K562 (cell line): Measurements from ENCODE around the gene FOXI1. TPM values are rescaled to one million over a fixed set of nuclear protein-coding genes. Genes with fewer than 3 reads are reported as not detected.

Experiments used
- ATAC-seq: fragments of 200-7000 bp; cut with Tn5 transposase; 3 replicates; pipeline ENCODE4 v1.9.1; 2020; ENCODE audit warnings: moderate library complexity
- BruUV-seq: library from RNA; stranded (reverse); fragments of 400-500 nt; replicated peaks from 2 replicates; lab custom pipeline; 2021; lab: Mats Ljungman, UMichigan
- CTCF ChIA-PET: fragments of 300-600 bp; formaldehyde crosslinking; extraction: SDS; loops from one replicate; lab custom pipeline; 2021; ENCODE audit warnings: low intra/inter-chr PET ratio; lab: Yijun Ruan, JAX
- POLR2A ChIA-PET: fragments of 300-600, 350-650 bp; sonication (Branson Sonifier 250); formaldehyde crosslinking; extraction: SDS; loops from one replicate; lab custom pipeline; 2021; ENCODE audit warnings: antibody characterized with exemption, inconsistent platforms; lab: Yijun Ruan, JAX
- DNase-seq, 4 experiments: peaks; one replicate each; pipeline versions ENCODE4 v3.0.0 to v3.0.0-alpha.2; 2011 to 2018; ENCODE audit warnings: low spot score in 3 of 4, mixed read lengths in 3 of 4; ENCODE audit errors: extremely low read depth in 1 of 4
- FAIRE-seq: peaks from 2 replicates; lab custom pipeline; 2011; peaks lifted over from hg19 to GRCh38; lab: Jason Lieb, UNC
- H2AFZ ChIP-seq: 2 replicates; pipeline ENCODE4 v1.6.0; 2011; ENCODE audit warnings: low read depth, low read length, control low read depth, inconsistent platforms
- H3K27ac ChIP-seq: fragments of 200-600 bp; 3 replicates; pipeline ENCODE4 v1.8.0; 2011; ENCODE audit warnings: low read depth, mild to moderate bottlenecking, control low read depth, inconsistent platforms, low read length, moderate library complexity, mixed read lengths; ENCODE audit errors: extremely low read depth
- H3K27me3 ChIP-seq, 2 experiments: fragments of 300-600 bp in 1 of 2; 2 replicates in 1 of 2; 3 replicates in 1 of 2; pipeline versions ENCODE4 v1.6.0 to v1.8.0; 2011; ENCODE audit warnings: inconsistent platforms in 2 of 2, low read length in 2 of 2, mild to moderate bottlenecking in 1 of 2, mixed read lengths in 1 of 2, moderate library complexity in 1 of 2; ENCODE audit not compliant: control insufficient read depth in 2 of 2, insufficient read depth in 2 of 2
- H3K36me3 ChIP-seq: fragments of 300-600 bp; 3 replicates; pipeline ENCODE4 v1.8.0; 2011; ENCODE audit warnings: mild to moderate bottlenecking, low read length, inconsistent platforms; ENCODE audit not compliant: control insufficient read depth, insufficient read depth
- H3K4me1 ChIP-seq, 2 experiments: fragments of 200-600 bp in 1 of 2; replicated peaks in 1 of 2; 2 replicates in 1 of 2; 3 replicates in 1 of 2; pipeline versions ENCODE4 v1.5.1 to v1.8.0; 2011; ENCODE audit warnings: inconsistent platforms in 2 of 2, low read length in 2 of 2, mild to moderate bottlenecking in 1 of 2, mixed read lengths in 1 of 2, moderate library complexity in 1 of 2; ENCODE audit not compliant: control insufficient read depth in 2 of 2, insufficient read depth in 2 of 2
- H3K4me2 ChIP-seq: 2 replicates; pipeline ENCODE4 v1.6.1; 2011; ENCODE audit warnings: low read length, control low read depth, inconsistent platforms, mixed read lengths; ENCODE audit not compliant: insufficient read depth
- H3K4me3 ChIP-seq: fragments of 200-600 bp; sonication (generic), shearing (Covaris generic); 2 replicates; pipeline ENCODE4 v1.5.1; 2016; ENCODE audit warnings: control low read depth, inconsistent platforms
- H3K79me2 ChIP-seq: fragments of 200-600 bp; 3 replicates; pipeline ENCODE4 v1.8.0; 2011; ENCODE audit warnings: low read length, inconsistent platforms; ENCODE audit not compliant: control insufficient read depth, insufficient read depth
- H3K9ac ChIP-seq, 2 experiments: 2 replicates each; pipeline versions ENCODE4 v1.6.0 to v1.6.1; 2011; ENCODE audit warnings: low read depth in 2 of 2, low read length in 2 of 2, control low read depth in 1 of 2, inconsistent platforms in 1 of 2, mild to moderate bottlenecking in 1 of 2, mixed read lengths in 1 of 2; ENCODE audit not compliant: insufficient read depth in 1 of 2
- H3K9me1 ChIP-seq: one replicate; pipeline ENCODE4 v1.6.0; 2011; ENCODE audit warnings: inconsistent platforms, mild to moderate bottlenecking, low read length, moderate library complexity; ENCODE audit not compliant: control insufficient read depth, insufficient read depth
- H3K9me3 ChIP-seq: replicated peaks from 2 replicates; pipeline ENCODE4 v1.5.1; 2011; ENCODE audit warnings: low read depth, low read length, inconsistent platforms; ENCODE audit not compliant: control insufficient read depth, insufficient read depth
- H4K20me1 ChIP-seq: replicated peaks from 2 replicates; pipeline ENCODE4 v1.6.1; 2011; ENCODE audit warnings: low read length, inconsistent platforms, mixed read lengths; ENCODE audit not compliant: control insufficient read depth, insufficient read depth
- BHLHE40 ChIP-seq: IDR thresholded peaks from 2 replicates; pipeline ENCODE4 v1.6.1; 2011; ENCODE audit warnings: low read length, improper control_type of control experiment
- ETS1 ChIP-seq: conservative IDR thresholded peaks from 2 replicates; pipeline ENCODE4 v1.6.1; 2011; ENCODE audit warnings: low read depth, mild to moderate bottlenecking, low read length; ENCODE audit not compliant: control insufficient read depth
- MCM2 ChIP-seq: fragments of 450-650 bp; IDR thresholded peaks from 2 replicates; pipeline ENCODE4 v1.6.1; 2017; ENCODE audit warnings: low read depth, mild to moderate bottlenecking
- NCOA1 ChIP-seq: fragments of 450-650 bp; IDR thresholded peaks from 2 replicates; pipeline ENCODE4 v1.6.1; 2016; ENCODE audit warnings: low read depth
- RBM15 ChIP-seq: fragments of 200-400 bp; formaldehyde crosslinking; IDR thresholded peaks from 2 replicates; pipeline ENCODE4 v1.6.1; 2018; ENCODE audit warnings: mild to moderate bottlenecking, low read length, moderate library complexity; ENCODE audit not compliant: insufficient read depth
- SAP30 ChIP-seq: fragments of 200-600 bp; sonication (generic); IDR thresholded peaks from 2 replicates; pipeline ENCODE4 v1.6.1; 2012; ENCODE audit warnings: borderline replicate concordance, low read depth, mild to moderate bottlenecking, moderate library complexity, low read length, control low read depth, inconsistent platforms; ENCODE audit not compliant: insufficient read depth, poor library complexity, severe bottlenecking
- ZKSCAN1 ChIP-seq: fragments of 150-350 bp; IDR thresholded peaks from 2 replicates; pipeline ENCODE4 v1.6.1; 2016; ENCODE audit warnings: low read depth, low read length
- ZNF175 ChIP-seq: fragments of 200-800 bp; sonication (Bioruptor generic); IDR thresholded peaks from 2 replicates; pipeline ENCODE4 v1.6.1; 2016; ENCODE audit warnings: low read depth, mild to moderate bottlenecking, missing genetic modification characterization, missing compliant biosample characterization
- ZNF444 ChIP-seq: fragments of 250-450 bp; sonication (Bioruptor Pico); IDR thresholded peaks from 2 replicates; pipeline ENCODE4 v1.4.0; 2020; ENCODE audit warnings: mild to moderate bottlenecking, moderate library complexity
- ZNF445 ChIP-seq: fragments of 250-450 bp; sonication (Bioruptor Pico); IDR thresholded peaks from 2 replicates; pipeline ENCODE4 v1.4.0; 2020; ENCODE audit warnings: low read depth, mild to moderate bottlenecking, moderate library complexity
- in situ Hi-C: fragments of 300-500 bp; cut with MboI; formaldehyde crosslinking; loops from 4 replicates; pipeline ENCODE4 v1.15.0; 2018; ENCODE audit warnings: inconsistent platforms, mixed read lengths
- intact Hi-C: fragments of 100-400 bp; cut with micrococcal nuclease; formaldehyde crosslinking; loops from 2 replicates; pipeline ENCODE4 v1.14.2; 2022
- polyA plus RNA-seq, 8 experiments: library from polyadenylated mRNA; depleted of rRNA in 4 of 8; stranded (reverse) in 5 of 8; unstranded in 3 of 8; fragments of >200 nt; fragmentation: Nextera tagmentation in 2 of 8; fragmentation: Illumina TruSeq in 1 of 8; extraction: Ambion mirVana in 2 of 8; extraction: Trizol in 1 of 8; gene quantifications; 2 replicates each; pipeline versions ENCODE4 v1.2.1 to v1.2.3, GENCODE V29; 2011 to 2014; ENCODE audit warnings: inconsistent platforms in 1 of 8, missing spikeins in 1 of 8
- total RNA-seq, 7 experiments: library from RNA; depleted of rRNA in 6 of 7; stranded (reverse); fragments of >200 nt in 6 of 7; fragmentation: Illumina TruSeq in 2 of 7; extraction: Trizol in 2 of 7; gene quantifications; 2 replicates each; pipeline versions ENCODE4 v1.2.1 to v1.2.3, GENCODE V29; 2011 to 2021; ENCODE audit warnings: low replicate concordance in 1 of 7
- TF ChIP-seq, protein P1 (sequence below): IDR thresholded peaks from 2 replicates; pipeline ENCODE4 v1.6.1; 2012; ENCODE audit warnings: low read depth, low read length, improper control_type of control experiment, borderline replicate concordance

Gene FOXI1
- total and polyA plus RNA-seq, 9 of the 15 experiments (the other 6 are each of a cell fraction or from before 2014, with no cell fraction given) = not detected

DNA sequence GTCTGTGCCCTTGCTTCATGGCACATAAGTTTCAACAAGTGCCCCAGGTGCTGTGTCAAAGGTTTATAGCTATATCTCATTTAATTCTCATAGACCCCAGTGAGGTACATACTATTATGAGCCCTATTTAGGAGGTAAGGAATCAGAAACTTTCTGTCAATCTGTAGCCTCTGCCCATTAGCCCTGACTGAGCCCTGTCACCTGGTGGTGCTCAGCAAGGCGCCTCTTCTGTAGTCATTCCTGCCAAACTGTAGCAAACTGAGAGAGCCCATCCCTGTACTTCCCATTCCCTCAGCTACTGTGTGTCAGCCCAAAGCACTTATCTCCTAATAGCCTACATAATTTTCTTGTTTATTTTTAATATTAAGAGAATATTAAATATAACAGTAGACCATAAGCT is 46.5 kb upstream of the FOXI1 start (continued):
- TF ChIP-seq ETS1 (no peak), RBM15 (no peak), ZNF175 (CRISPR knock-in tag) (no peak), ZNF445 (no peak), NCOA1 (no peak), SAP30 (no peak), ZNF444 (no peak), MCM2 (no peak)
- TF ChIP-seq, protein P1, sequence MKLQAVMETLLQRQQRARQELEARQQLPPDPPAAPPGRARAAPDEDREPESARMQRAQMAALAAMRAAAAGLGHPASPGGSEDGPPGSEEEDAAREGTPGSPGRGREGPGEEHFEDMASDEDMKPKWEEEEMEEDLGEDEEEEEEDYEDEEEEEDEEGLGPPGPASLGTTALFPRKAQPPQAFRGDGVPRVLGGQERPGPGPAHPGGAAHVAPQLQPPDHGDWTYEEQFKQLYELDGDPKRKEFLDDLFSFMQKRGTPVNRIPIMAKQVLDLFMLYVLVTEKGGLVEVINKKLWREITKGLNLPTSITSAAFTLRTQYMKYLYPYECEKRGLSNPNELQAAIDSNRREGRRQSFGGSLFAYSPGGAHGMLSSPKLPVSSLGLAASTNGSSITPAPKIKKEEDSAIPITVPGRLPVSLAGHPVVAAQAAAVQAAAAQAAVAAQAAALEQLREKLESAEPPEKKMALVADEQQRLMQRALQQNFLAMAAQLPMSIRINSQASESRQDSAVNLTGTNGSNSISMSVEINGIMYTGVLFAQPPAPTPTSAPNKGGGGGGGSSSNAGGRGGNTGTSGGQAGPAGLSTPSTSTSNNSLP = no peak

DNA sequence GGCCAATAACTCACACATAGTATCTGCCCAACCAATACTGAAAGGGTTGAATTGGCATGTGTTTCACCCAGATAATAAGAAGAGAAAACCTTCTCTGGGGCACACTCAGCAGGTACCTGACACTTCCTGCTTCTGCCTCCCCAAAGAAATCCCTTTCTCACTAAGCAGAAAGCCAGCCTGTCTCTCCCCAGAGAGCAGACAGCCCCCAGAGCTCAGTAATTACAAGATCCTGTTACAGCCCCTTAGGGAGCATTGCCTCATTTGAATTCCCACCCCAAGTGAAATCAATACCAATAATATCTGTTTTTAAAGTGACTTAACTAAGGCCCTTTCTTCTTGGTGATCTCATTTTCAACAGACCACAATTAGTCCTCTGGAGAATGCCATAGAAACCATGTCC is 38.5 kb upstream of the FOXI1 start:
- Histone ChIP-seq H2AFZ (no peak overlapping the region), H3K4me1 (no peaks in the 10 kb centered on the region), H3K4me2 (no peak overlapping the region), H3K9ac (no peak overlapping the region), H3K9me3 (no peaks in the 10 kb centered on the region), H4K20me1 (no peaks in the 10 kb centered on the region), H3K27ac (no peak overlapping the region), H3K27me3 (no peaks in the 10 kb centered on the region), H3K4me3 (no peak overlapping the region), H3K9me1 (no peaks in the 10 kb centered on the region), H3K36me3 (no peaks in the 10 kb centered on the region), H3K79me2 (no peaks in the 10 kb centered on the region)
- DNase-seq = no peak
- TF ChIP-seq ZKSCAN1 (0 out of 2 replicates have a peak, but pooled peaks have one; percentile 1), BHLHE40 (no peak)
- BruUV-seq = no TSS peak
- CTCF ChIA-PET = no interaction called here
- intact Hi-C loops = no loop called here
- POLR2A ChIA-PET = no interaction called here
- ATAC-seq = no peak
- in situ Hi-C loops = no loop called here
- no peak for FAIRE-seq
